HUES64 (cell line): ENCODE results near the gene MBD6.

ENCODE experiments used
- H3K27ac ChIP-seq: 2 replicates; pipeline ENCODE4 v1.7.0; 2013; ENCODE audit warnings: low read depth, low read length, inconsistent platforms
- H3K27me3 ChIP-seq: 2 replicates; pipeline ENCODE4 v1.6.1; 2013; ENCODE audit warnings: mild to moderate bottlenecking, low read length; ENCODE audit not compliant: insufficient read depth
- H3K36me3 ChIP-seq: 2 replicates; pipeline ENCODE4 v1.6.1; 2013; ENCODE audit warnings: mild to moderate bottlenecking, low read length; ENCODE audit not compliant: insufficient read depth
- H3K4me1 ChIP-seq: 2 replicates; pipeline ENCODE4 v1.6.1; 2013; ENCODE audit warnings: mild to moderate bottlenecking, low read length, moderate library complexity; ENCODE audit not compliant: insufficient read depth
- H3K4me3 ChIP-seq: 2 replicates; pipeline ENCODE4 v1.5.1; 2013; ENCODE audit warnings: mild to moderate bottlenecking, low read length, moderate library complexity
- H3K9ac ChIP-seq: 2 replicates; pipeline ENCODE4 v1.6.1; 2013; ENCODE audit warnings: mild to moderate bottlenecking, low read depth, low read length
- H3K9me3 ChIP-seq: 2 replicates; pipeline ENCODE4 v1.6.1; 2013; ENCODE audit warnings: low read depth, low read length; ENCODE audit not compliant: insufficient read depth
- WGBS: fragments of 150-250, 120-280 bp; methylation state at CpG from one replicate; pipeline ENCODE4 v1.1.7; 2013; ENCODE audit warnings: missing lambda C conversion rate; 5-methylcytosine and 5-hydroxymethylcytosine counted together

The MBD6 gene

GRCh38 chr12:57523706-57524614 is 1.3 kb downstream of the MBD6 start:
- WGBS: 82% methylated on average over 14 of the region's 14 CpGs
- Histone ChIP-seq H3K36me3 (peaks cover 26% of the 10 kb centered on the region), H3K4me1 (peaks cover 20% of the 10 kb centered on the region; the same call in 1 of the 2 replicates), H3K27me3 (no peaks in the 10 kb centered on the region), H3K4me3 (peak overlapping the region; percentile 87), H3K27ac (peak overlapping the region; percentile 62), H3K9me3 (no peaks in the 10 kb centered on the region), H3K9ac (peak overlapping the region; percentile 78)

- peaks cover 18% of the 10 kb centered on the region; the same call in 1 of the 2 replicates for H3K4me1 ChIP-seq
- no peaks in the 10 kb centered on the region for H3K9me3 ChIP-seq
- no peak overlapping the region for H3K4me3 ChIP-seq
- H3K9ac ChIP-seq: no peak overlapping the region
- H3K27ac ChIP-seq: no peak overlapping the region
- H3K36me3 ChIP-seq: peaks cover 31% of the 10 kb centered on the region
- WGBS: 89% methylated on average over 11 of the region's 11 CpGs
- H3K27me3 ChIP-seq: no peaks in the 10 kb centered on the region
These were observed 2.4 kb downstream of the MBD6 start for GRCh38 chr12:57524814-57525614.

GRCh38 chr12:57525615-57526383 is 3.2 kb downstream of the MBD6 start:
- H3K9ac ChIP-seq: no peak overlapping the region
- H3K9me3 ChIP-seq: no peaks in the 10 kb centered on the region
- 86% methylated on average over 16 of the region's 16 CpGs for WGBS
- peaks cover 18% of the 10 kb centered on the region; the same call in 1 of the 2 replicates for H3K4me1 ChIP-seq
- H3K36me3 ChIP-seq: peaks cover 39% of the 10 kb centered on the region
- H3K27ac ChIP-seq: no peak overlapping the region
- H3K4me3 ChIP-seq: no peak overlapping the region
- no peaks in the 10 kb centered on the region for H3K27me3 ChIP-seq

GRCh38 chr12:57526477-57527126 is 4.0 kb downstream of the MBD6 start:
- Histone ChIP-seq H3K9me3 (no peaks in the 10 kb centered on the region), H3K27me3 (no peaks in the 10 kb centered on the region), H3K4me1 (peaks cover 12% of the 10 kb centered on the region; the same call in 1 of the 2 replicates), H3K4me3 (no peak overlapping the region), H3K9ac (no peak overlapping the region), H3K36me3 (peaks cover 47% of the 10 kb centered on the region), H3K27ac (no peak overlapping the region)
- 91% methylated on average over 3 of the region's 4 CpGs for WGBS

- Histone ChIP-seq H3K27me3 (no peaks in the 10 kb centered on the region), H3K9ac (no peak overlapping the region), H3K9me3 (no peaks in the 10 kb centered on the region), H3K4me3 (no peak overlapping the region), H3K36me3 (peaks cover 53% of the 10 kb centered on the region), H3K4me1 (0 out of 2 replicates have a peak, but pooled peaks cover 7% of the 10 kb centered on the region), H3K27ac (no peak overlapping the region)
- WGBS: 96% methylated on average over 5 of the region's 5 CpGs
These were observed 4.6 kb downstream of the MBD6 start for GRCh38 chr12:57527184-57527583.

GRCh38 chr12:57528176-57528575 is 5.6 kb downstream of the MBD6 start:
- Histone ChIP-seq H3K36me3 (peaks cover 63% of the 10 kb centered on the region), H3K9me3 (no peaks in the 10 kb centered on the region), H3K27ac (no peak overlapping the region), H3K9ac (no peak overlapping the region), H3K4me3 (no peak overlapping the region), H3K27me3 (no peaks in the 10 kb centered on the region), H3K4me1 (0 out of 2 replicates have a peak, but pooled peaks cover 7% of the 10 kb centered on the region)
- WGBS: 92% methylated on average over 12 of the region's 12 CpGs

- Histone ChIP-seq H3K4me1 (0 out of 2 replicates have a peak, but pooled peaks cover 2% of the 10 kb centered on the region), H3K9ac (no peak overlapping the region), H3K27ac (no peak overlapping the region), H3K9me3 (no peaks in the 10 kb centered on the region), H3K36me3 (peaks cover 68% of the 10 kb centered on the region), H3K4me3 (no peak overlapping the region), H3K27me3 (no peaks in the 10 kb centered on the region)
- 93% methylated on average over 7 of the region's 10 CpGs for WGBS
These were observed 6.4 kb downstream of the MBD6 start for GRCh38 chr12:57528831-57529555.

- no peaks in the 10 kb centered on the region for H3K9me3 ChIP-seq
- no peaks in the 10 kb centered on the region for H3K27me3 ChIP-seq
- H3K36me3 ChIP-seq: peaks cover 77% of the 10 kb centered on the region
- no peaks in the 10 kb centered on the region for H3K4me1 ChIP-seq
- 0 out of 2 replicates have a peak overlapping the region, but pooled peaks have one; percentile 36 for H3K9ac ChIP-seq
- H3K4me3 ChIP-seq: no peak overlapping the region
- WGBS: 96% methylated on average over 6 of the region's 6 CpGs
- no peak overlapping the region for H3K27ac ChIP-seq
These were observed 7.2 kb downstream of the MBD6 start for GRCh38 chr12:57529831-57530230.

- Histone ChIP-seq H3K27ac (no peak overlapping the region), H3K4me3 (no peak overlapping the region)
- 95% methylated on average over 5 of the region's 5 CpGs for WGBS
These were observed 7.9 kb downstream of the MBD6 start for GRCh38 chr12:57530396-57531142.

More at GRCh38 chr12:57530396-57531142, 7.9 kb downstream of the MBD6 start:
- Histone ChIP-seq H3K4me1 (no peaks in the 10 kb centered on the region), H3K9ac (0 out of 2 replicates have a peak overlapping the region, but pooled peaks have one; percentile 36), H3K36me3 (peaks cover 84% of the 10 kb centered on the region), H3K27me3 (no peaks in the 10 kb centered on the region), H3K9me3 (no peaks in the 10 kb centered on the region)
